K562 (cell line): ENCODE measurements around the gene FAM171A2. TPM values are rescaled to one million over a fixed set of nuclear protein-coding genes. Genes with fewer than 3 reads are reported as not detected.
A peak's percentile ranks its signal among the peaks of the same experiment; 100 is the strongest.

Experiments used
- BCOR ChIP-seq: fragments of 450-650 bp; IDR thresholded peaks from 2 replicates; pipeline ENCODE4 v1.6.1; 2016
- BDP1 ChIP-seq: IDR thresholded peaks from 3 replicates; pipeline ENCODE4 v1.6.1; 2011; ENCODE audit not compliant: insufficient read length, insufficient read depth
- CBX2 ChIP-seq: fragments of 200-600 bp; sonication (generic); IDR thresholded peaks from one replicate; pipeline ENCODE4 v1.6.1; 2012; ENCODE audit warnings: mild to moderate bottlenecking, low read length, inconsistent platforms; ENCODE audit not compliant: insufficient read depth, poor library complexity, severe bottlenecking
- ERF ChIP-seq: fragments of 450-650 bp; formaldehyde crosslinking; IDR thresholded peaks from 2 replicates; pipeline ENCODE4 v1.4.0; 2020; ENCODE audit warnings: mild to moderate bottlenecking, mixed read lengths
- GTF2F1 ChIP-seq: IDR thresholded peaks from 2 replicates; pipeline ENCODE4 v1.6.1; 2011; ENCODE audit warnings: low read depth, low read length, improper control_type of control experiment
- HLTF ChIP-seq: fragments of 450-650 bp; IDR thresholded peaks from 2 replicates; pipeline ENCODE4 v1.6.1; 2016
- NFIX ChIP-seq: fragments of 250-450 bp; sonication (Bioruptor Pico); IDR thresholded peaks from 2 replicates; pipeline ENCODE4 v1.4.0; 2020; ENCODE audit warnings: low read depth, mild to moderate bottlenecking, moderate library complexity
- SNIP1 ChIP-seq: fragments of 450-650 bp; IDR thresholded peaks from 2 replicates; pipeline ENCODE4 v1.7.1; 2017; ENCODE audit warnings: low read depth, mild to moderate bottlenecking
- ZFP1 ChIP-seq: fragments of 450-650 bp; formaldehyde crosslinking; IDR thresholded peaks from 2 replicates; pipeline ENCODE4 v1.4.0; 2020; ENCODE audit warnings: mild to moderate bottlenecking, mixed read lengths
- ZNF644 ChIP-seq: fragments of 200-800 bp; sonication (Bioruptor generic); IDR thresholded peaks from 2 replicates; pipeline ENCODE4 v1.6.1; 2016; ENCODE audit warnings: low read depth, missing genetic modification characterization, missing compliant biosample characterization
- ZNF780A ChIP-seq: fragments of 250-450 bp; sonication (Bioruptor Pico); IDR thresholded peaks from 2 replicates; pipeline ENCODE4 v1.5.0; 2021; ENCODE audit warnings: mild to moderate bottlenecking
- polyA plus RNA-seq, 8 experiments: library from polyadenylated mRNA; depleted of rRNA in 4 of 8; stranded (reverse) in 5 of 8; unstranded in 3 of 8; fragments of >200 nt; fragmentation: Nextera tagmentation in 2 of 8; fragmentation: Illumina TruSeq in 1 of 8; extraction: Ambion mirVana in 2 of 8; extraction: Trizol in 1 of 8; gene quantifications; 2 replicates each; pipeline versions ENCODE4 v1.2.1 to v1.2.3, GENCODE V29; 2011 to 2014; ENCODE audit warnings: inconsistent platforms in 1 of 8, missing spikeins in 1 of 8
- total RNA-seq, 7 experiments: library from RNA; depleted of rRNA in 6 of 7; stranded (reverse); fragments of >200 nt in 6 of 7; fragmentation: Illumina TruSeq in 2 of 7; extraction: Trizol in 2 of 7; gene quantifications; 2 replicates each; pipeline versions ENCODE4 v1.2.1 to v1.2.3, GENCODE V29; 2011 to 2021; ENCODE audit warnings: low replicate concordance in 1 of 7
- TF ChIP-seq, protein P1 (sequence below): sonication (generic); formaldehyde crosslinking; IDR thresholded peaks from 2 replicates; pipeline ENCODE4 v1.8.0; 2023; ENCODE audit warnings: mild to moderate bottlenecking, missing genetic modification reagents
- TF ChIP-seq, protein P2 (sequence below): fragments of 450-650 bp; IDR thresholded peaks from 2 replicates; pipeline ENCODE4 v1.6.1; 2018; ENCODE audit warnings: mild to moderate bottlenecking, low read depth; ENCODE audit not compliant: partially characterized antibody
- TF ChIP-seq, protein P3 (sequence below): fragments of 250-450 bp; sonication (Bioruptor Pico); IDR thresholded peaks from 2 replicates; pipeline ENCODE4 v1.8.0; 2021; ENCODE audit warnings: borderline replicate concordance, mild to moderate bottlenecking, moderate library complexity; ENCODE audit not compliant: poor library complexity, severe bottlenecking

The FAM171A2 gene
- total and polyA plus RNA-seq, 9 of the 15 experiments (the other 6 are each of a cell fraction or from before 2014, with no cell fraction given): 0.10 to 10.2 (median 2.0) TPM; not detected in 1

DNA sequence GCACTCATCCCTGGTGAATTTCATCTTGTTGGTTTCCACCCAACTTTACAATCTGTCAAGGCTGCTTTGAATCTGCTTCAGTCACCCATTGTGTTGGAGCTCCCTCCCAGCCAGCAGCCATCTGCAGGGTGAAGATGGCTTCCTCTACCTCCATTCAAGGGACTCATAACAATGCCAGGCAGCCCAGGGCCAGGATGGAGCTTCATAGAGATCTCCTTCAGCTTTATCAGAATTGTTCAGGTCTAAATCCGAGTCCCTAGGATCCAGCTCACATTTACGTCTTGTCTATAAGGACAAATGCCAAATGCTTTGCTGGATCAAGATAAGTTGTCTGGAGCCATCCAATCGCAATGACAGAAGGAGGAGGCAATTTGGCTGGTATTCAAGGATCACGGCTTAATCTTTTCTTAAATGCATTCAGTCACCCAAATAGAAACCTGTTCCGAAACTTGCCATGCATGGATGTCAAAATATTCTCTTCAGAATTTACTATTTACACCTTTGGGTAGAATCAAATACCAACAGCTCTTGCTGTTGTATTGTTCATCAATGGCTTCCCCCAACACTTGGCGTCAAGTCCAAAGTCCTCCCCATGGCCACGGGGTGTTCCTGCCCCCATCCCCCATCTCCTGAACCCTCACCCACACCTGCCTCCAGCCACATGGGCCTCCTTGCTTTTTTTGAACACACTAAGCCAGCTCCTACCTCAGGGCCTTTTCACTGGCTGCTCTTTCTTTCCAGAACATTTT, 3.8 kb upstream of the FAM171A2 start (continued):
- no peak for TF ChIP-seq CBX2
- peak; percentile 56; the same call in 1 of the 2 replicates for TF ChIP-seq BCOR
- no peak for TF ChIP-seq ZNF644 (tag)
- TF ChIP-seq SNIP1: no peak
- no peak for TF ChIP-seq ERF (CRISPR knock-in tag)
- TF ChIP-seq, protein P1, sequence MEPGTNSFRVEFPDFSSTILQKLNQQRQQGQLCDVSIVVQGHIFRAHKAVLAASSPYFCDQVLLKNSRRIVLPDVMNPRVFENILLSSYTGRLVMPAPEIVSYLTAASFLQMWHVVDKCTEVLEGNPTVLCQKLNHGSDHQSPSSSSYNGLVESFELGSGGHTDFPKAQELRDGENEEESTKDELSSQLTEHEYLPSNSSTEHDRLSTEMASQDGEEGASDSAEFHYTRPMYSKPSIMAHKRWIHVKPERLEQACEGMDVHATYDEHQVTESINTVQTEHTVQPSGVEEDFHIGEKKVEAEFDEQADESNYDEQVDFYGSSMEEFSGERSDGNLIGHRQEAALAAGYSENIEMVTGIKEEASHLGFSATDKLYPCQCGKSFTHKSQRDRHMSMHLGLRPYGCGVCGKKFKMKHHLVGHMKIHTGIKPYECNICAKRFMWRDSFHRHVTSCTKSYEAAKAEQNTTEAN (CRISPR knock-in tag): no peak
- TF ChIP-seq GTF2F1: no peak
- TF ChIP-seq ZNF780A (CRISPR knock-in tag): no peak
- TF ChIP-seq, protein P2, sequence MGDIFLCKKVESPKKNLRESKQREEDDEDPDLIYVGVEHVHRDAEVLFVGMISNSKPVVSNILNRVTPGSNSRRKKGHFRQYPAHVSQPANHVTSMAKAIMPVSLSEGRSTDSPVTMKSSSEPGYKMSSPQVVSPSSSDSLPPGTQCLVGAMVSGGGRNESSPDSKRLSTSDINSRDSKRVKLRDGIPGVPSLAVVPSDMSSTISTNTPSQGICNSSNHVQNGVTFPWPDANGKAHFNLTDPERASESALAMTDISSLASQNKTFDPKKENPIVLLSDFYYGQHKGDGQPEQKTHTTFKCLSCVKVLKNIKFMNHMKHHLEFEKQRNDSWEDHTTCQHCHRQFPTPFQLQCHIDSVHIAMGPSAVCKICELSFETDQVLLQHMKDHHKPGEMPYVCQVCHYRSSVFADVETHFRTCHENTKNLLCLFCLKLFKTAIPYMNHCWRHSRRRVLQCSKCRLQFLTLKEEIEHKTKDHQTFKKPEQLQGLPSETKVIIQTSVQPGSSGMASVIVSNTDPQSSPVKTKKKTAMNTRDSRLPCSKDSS: no peak
- no peak for TF ChIP-seq ZFP1 (CRISPR knock-in tag)
- no peak for TF ChIP-seq BDP1
- TF ChIP-seq HLTF: no peak
- TF ChIP-seq, protein P3, sequence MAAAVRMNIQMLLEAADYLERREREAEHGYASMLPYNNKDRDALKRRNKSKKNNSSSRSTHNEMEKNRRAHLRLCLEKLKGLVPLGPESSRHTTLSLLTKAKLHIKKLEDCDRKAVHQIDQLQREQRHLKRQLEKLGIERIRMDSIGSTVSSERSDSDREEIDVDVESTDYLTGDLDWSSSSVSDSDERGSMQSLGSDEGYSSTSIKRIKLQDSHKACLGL: no peak
- TF ChIP-seq NFIX: no peak
